H1 (cell line): Measurements from ENCODE around the gene RPA3. TPM values are rescaled to one million over a fixed set of nuclear protein-coding genes. Genes with fewer than 3 reads are reported as not detected.

Experiments
- CTCF ChIA-PET: fragments of 300-600 bp; sonication (Branson Sonifier 250); formaldehyde crosslinking; loops from one replicate; lab custom pipeline; 2021; ENCODE audit not compliant: partially characterized antibody; lab: Charles Lee
- POLR2A ChIA-PET: fragments of 300-600 bp; sonication (Branson Sonifier 250); formaldehyde crosslinking; loops from one replicate; lab custom pipeline; 2021; ENCODE audit warnings: inconsistent platforms; ENCODE audit not compliant: partially characterized antibody; lab: Charles Lee
- DNase-seq, 2 experiments: peaks; one replicate each; pipeline versions ENCODE4 v3.0.0 to v3.0.0-alpha.2; 2010 to 2022; ENCODE audit warnings: low spot score in 2 of 2, low read depth in 1 of 2, mixed read lengths in 1 of 2
- FAIRE-seq: peaks from 2 replicates; lab custom pipeline; 2011; peaks lifted over from hg19 to GRCh38; lab: Jason Lieb, UNC
- H2AFZ ChIP-seq: 2 replicates; pipeline ENCODE4 v1.8.1; 2012; ENCODE audit warnings: low read length, inconsistent platforms
- H2AK5ac ChIP-seq: 2 replicates; pipeline ENCODE4 v1.6.1; 2013; ENCODE audit warnings: low read depth, low read length
- H2BK120ac ChIP-seq: replicated peaks from 2 replicates; pipeline ENCODE3; 2013; ENCODE audit warnings: low read depth, low read length, inconsistent platforms
- H2BK12ac ChIP-seq: 2 replicates; pipeline ENCODE4 v1.6.1; 2013; ENCODE audit warnings: low read depth, low read length
- H2BK15ac ChIP-seq: 2 replicates; pipeline ENCODE4 v1.6.1; 2013; ENCODE audit warnings: low read length
- H2BK20ac ChIP-seq: 2 replicates; pipeline ENCODE4 v1.6.1; 2013; ENCODE audit warnings: low read length
- H2BK5ac ChIP-seq: 2 replicates; pipeline ENCODE4 v1.6.1; 2013; ENCODE audit warnings: low read depth, low read length
- H3K14ac ChIP-seq: 2 replicates; pipeline ENCODE4 v1.6.1; 2013; ENCODE audit warnings: inconsistent platforms; ENCODE audit not compliant: insufficient read length
- H3K18ac ChIP-seq: 2 replicates; pipeline ENCODE4 v1.6.1; 2013; ENCODE audit warnings: low read length; ENCODE audit errors: extremely low read depth
- H3K23ac ChIP-seq: 2 replicates; pipeline ENCODE4 v1.6.1; 2013; ENCODE audit warnings: inconsistent platforms; ENCODE audit not compliant: insufficient read length
- H3K23me2 ChIP-seq: 2 replicates; pipeline ENCODE4 v1.6.1; 2013; ENCODE audit warnings: low read depth, low read length
- H3K27ac ChIP-seq: 2 replicates; pipeline ENCODE4 v1.6.1; 2011; ENCODE audit warnings: low read depth, low read length, inconsistent platforms
- H3K27me3 ChIP-seq, 4 experiments: replicated peaks in 1 of 4; 1 replicate in 1 of 4; 2 replicates in 3 of 4; pipeline versions ENCODE4 v1.6.1 to v1.8.1; 2011 to 2013; ENCODE audit warnings: low read length in 3 of 4, mild to moderate bottlenecking in 3 of 4, inconsistent platforms in 2 of 4, mixed read lengths in 2 of 4, moderate library complexity in 1 of 4; ENCODE audit not compliant: control insufficient read depth in 3 of 4, insufficient read depth in 3 of 4; ENCODE audit errors: extremely low read depth in 1 of 4
- H3K36me3 ChIP-seq, 4 experiments: 2 replicates each; pipeline versions ENCODE4 v1.6.1 to v1.8.1; 2011 to 2013; ENCODE audit warnings: mild to moderate bottlenecking in 4 of 4, low read length in 3 of 4, moderate library complexity in 2 of 4, control low read depth in 1 of 4, inconsistent platforms in 1 of 4; ENCODE audit not compliant: insufficient read depth in 4 of 4, control insufficient read depth in 2 of 4
- H3K4ac ChIP-seq: replicated peaks from 2 replicates; pipeline ENCODE3; 2013; ENCODE audit warnings: low read length, low read depth, mixed read lengths, inconsistent platforms; ENCODE audit not compliant: insufficient read length
- H3K4me1 ChIP-seq, 4 experiments: replicated peaks in 1 of 4; 1 replicate in 1 of 4; 2 replicates in 3 of 4; pipeline versions ENCODE4 v1.6.1 to v1.8.1; 2011 to 2013; ENCODE audit warnings: low read length in 3 of 4, inconsistent platforms in 2 of 4, mixed read lengths in 1 of 4; ENCODE audit not compliant: insufficient read depth in 4 of 4, control insufficient read depth in 3 of 4
- H3K4me2 ChIP-seq, 2 experiments: 2 replicates each; pipeline versions ENCODE4 v1.6.1 to v1.8.1; 2011 to 2013; ENCODE audit warnings: low read depth in 2 of 2, low read length in 2 of 2, control low read depth in 1 of 2, inconsistent platforms in 1 of 2, mild to moderate bottlenecking in 1 of 2; ENCODE audit not compliant: insufficient read depth in 1 of 2
- H3K4me3 ChIP-seq, 4 experiments: fragments of 200-600, 300-600 bp in 1 of 4; sonication (generic), shearing (Covaris generic), sonication (Bioruptor Twin) in 1 of 4; 2 replicates each; pipeline versions ENCODE4 v1.5.1 to v1.8.1; 2011 to 2016; ENCODE audit warnings: low read length in 4 of 4, low read depth in 3 of 4, control low read depth in 2 of 4, inconsistent platforms in 2 of 4, mild to moderate bottlenecking in 2 of 4, mixed read lengths in 1 of 4, moderate library complexity in 1 of 4; ENCODE audit not compliant: insufficient read depth in 2 of 4; ENCODE audit errors: extremely low read depth in 1 of 4
- H3K56ac ChIP-seq: replicated peaks from 2 replicates; pipeline ENCODE3; 2013; ENCODE audit warnings: low read depth, mild to moderate bottlenecking, mixed read lengths, low read length, inconsistent platforms; ENCODE audit not compliant: insufficient read length
- H3K79me1 ChIP-seq: 2 replicates; pipeline ENCODE4 v1.6.1; 2013; ENCODE audit warnings: low read depth, low read length, control low read depth
- H3K79me2 ChIP-seq, 2 experiments: 2 replicates each; pipeline versions ENCODE4 v1.6.1 to v1.8.1; 2012 to 2013; ENCODE audit warnings: low read length in 2 of 2, mild to moderate bottlenecking in 2 of 2, inconsistent platforms in 1 of 2; ENCODE audit not compliant: insufficient read depth in 2 of 2, control insufficient read depth in 1 of 2
- H3K9ac ChIP-seq, 4 experiments: replicated peaks in 1 of 4; 1 replicate in 1 of 4; 2 replicates in 3 of 4; pipeline versions ENCODE4 v1.6.1 to v1.8.1; 2011 to 2013; ENCODE audit warnings: low read depth in 3 of 4, low read length in 3 of 4, control low read depth in 2 of 4, mild to moderate bottlenecking in 2 of 4, moderate library complexity in 2 of 4, inconsistent platforms in 1 of 4; ENCODE audit errors: extremely low read depth in 1 of 4
- H3K9me3 ChIP-seq, 2 experiments: 2 replicates each; pipeline versions ENCODE4 v1.6.1 to v1.8.1; 2012 to 2013; ENCODE audit warnings: mild to moderate bottlenecking in 2 of 2, moderate library complexity in 2 of 2, control low read depth in 1 of 2, inconsistent platforms in 1 of 2, low read depth in 1 of 2, low read length in 1 of 2, mixed read lengths in 1 of 2; ENCODE audit not compliant: insufficient read depth in 2 of 2
- H4K20me1 ChIP-seq, 2 experiments: replicated peaks in 1 of 2; 2 replicates each; pipeline versions ENCODE3 to v1.8.1; 2011 to 2013; ENCODE audit warnings: inconsistent platforms in 2 of 2, low read length in 2 of 2, mild to moderate bottlenecking in 1 of 2; ENCODE audit not compliant: insufficient read depth in 2 of 2, control insufficient read depth in 1 of 2
- H4K5ac ChIP-seq: 2 replicates; pipeline ENCODE4 v1.6.1; 2013; ENCODE audit warnings: low read length, low read depth, mixed read lengths, inconsistent platforms; ENCODE audit not compliant: insufficient read length
- H4K8ac ChIP-seq: 2 replicates; pipeline ENCODE4 v1.8.0; 2013; ENCODE audit warnings: mild to moderate bottlenecking, moderate library complexity, low read length, inconsistent platforms; ENCODE audit not compliant: insufficient read depth; ENCODE audit errors: extremely low read depth
- H4K91ac ChIP-seq: replicated peaks from 2 replicates; pipeline ENCODE3; 2013; ENCODE audit warnings: low read length, mixed read lengths, inconsistent platforms; ENCODE audit not compliant: insufficient read length
- BACH1 ChIP-seq: IDR thresholded peaks from 2 replicates; pipeline ENCODE4 v1.6.1; 2012; ENCODE audit warnings: low read length, improper control_type of control experiment
- BRCA1 ChIP-seq: IDR thresholded peaks from 2 replicates; pipeline ENCODE4 v1.6.1; 2012; ENCODE audit warnings: low read depth, low read length, improper control_type of control experiment
- KDM4A ChIP-seq: IDR thresholded peaks from one replicate; pipeline ENCODE4 v1.7.1; 2012; ENCODE audit warnings: low read depth, mild to moderate bottlenecking, moderate library complexity, low read length, inconsistent platforms; ENCODE audit not compliant: severe bottlenecking
- KDM5A ChIP-seq: fragments of 200-600 bp; IDR thresholded peaks from 2 replicates; pipeline ENCODE4 v1.7.1; 2012; ENCODE audit warnings: mild to moderate bottlenecking, low read length, inconsistent platforms, mixed read lengths
- PHF8 ChIP-seq: fragments of 200-600 bp; sonication (generic); conservative IDR thresholded peaks from 2 replicates; pipeline ENCODE4 v1.7.1; 2012; ENCODE audit warnings: low read depth, mild to moderate bottlenecking, inconsistent platforms, low read length, moderate library complexity
- RXRA ChIP-seq: IDR thresholded peaks from 2 replicates; pipeline ENCODE4 v1.6.1; 2011; ENCODE audit warnings: low read depth, mild to moderate bottlenecking, low read length, moderate library complexity; ENCODE audit not compliant: insufficient read depth
- TAF1 ChIP-seq: IDR thresholded peaks from 2 replicates; pipeline ENCODE4 v1.6.1; 2011; ENCODE audit warnings: mild to moderate bottlenecking, low read depth, low read length
- TCF12 ChIP-seq: IDR thresholded peaks from 2 replicates; pipeline ENCODE4 v1.6.1; 2011; ENCODE audit warnings: low read depth, mild to moderate bottlenecking, low read length
- WGBS, 2 experiments: shearing (Covaris generic) in 1 of 2; methylation state at CpG; one replicate each; pipeline versions ENCODE4 v1.1.6 to v1.1.7; 2013 to 2015; ENCODE audit warnings: low lambda C conversion rate in 2 of 2, mixed read lengths in 2 of 2, inconsistent platforms in 1 of 2, low coverage in 1 of 2, missing lambda C conversion rate in 1 of 2; ENCODE audit not compliant: insufficient replicate concordance in 2 of 2, insufficient coverage in 1 of 2, insufficient read length in 1 of 2; ENCODE audit errors: extremely low coverage in 1 of 2, missing lambda C conversion rate in 1 of 2; 5-methylcytosine and 5-hydroxymethylcytosine counted together
- polyA plus RNA-seq, 7 experiments: library from polyadenylated mRNA; depleted of rRNA in 3 of 7; stranded (reverse) in 5 of 7; unstranded in 2 of 7; fragments of >200 nt in 5 of 7; fragments of 200-250 nt in 2 of 7; gene quantifications; 1 replicate in 5 of 7; 2 replicates in 1 of 7; 4 replicates in 1 of 7; pipeline versions ENCODE4 v1.2.1 to v1.2.3, GENCODE V29; 2011 to 2013; ENCODE audit warnings: missing spikeins in 2 of 7, mixed read lengths in 2 of 7
- total RNA-seq: library from RNA; stranded (reverse); fragmentation: NEBNext Ultra II Directional; extraction: Animal tissue kit (Norgen Biotek cat#: 25700); gene quantifications from 2 replicates; pipeline ENCODE4 v1.2.1, GENCODE V29; 2021
- TF ChIP-seq, protein P1 (sequence below): IDR thresholded peaks from 2 replicates; pipeline ENCODE4 v1.6.1; 2011; ENCODE audit warnings: low read depth, mild to moderate bottlenecking, low read length; ENCODE audit not compliant: insufficient read depth
- TF ChIP-seq, protein P2 (sequence below): IDR thresholded peaks from 2 replicates; pipeline ENCODE4 v1.6.1; 2011; ENCODE audit warnings: low read length, improper control_type of control experiment

RPA3 gene
- total and polyA plus RNA-seq, 2 of the 8 experiments (the other 6 are each of a cell fraction or from before 2014, with no cell fraction given), result 60.2 to 105 TPM

DNA sequence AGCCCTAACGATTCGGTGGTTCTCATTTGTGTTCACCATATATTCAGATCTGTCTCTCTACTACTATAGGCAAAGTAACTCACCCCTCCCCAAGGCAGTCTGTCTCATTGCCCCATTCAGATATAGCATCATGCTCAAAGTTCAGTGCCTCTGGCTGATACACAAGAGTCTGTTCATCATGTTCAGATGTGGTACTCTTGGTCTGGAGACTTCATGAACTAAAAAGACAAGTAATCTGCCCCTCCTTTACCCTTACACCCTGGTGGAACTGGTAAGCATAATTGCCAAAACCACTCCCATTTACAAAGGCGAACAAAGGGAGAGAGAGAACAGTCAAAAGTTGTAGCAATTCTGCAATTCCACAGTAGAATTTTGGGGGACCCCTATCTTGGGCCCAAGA is 47.9 kb downstream of the RPA3 start:
- ChIA-PET CTCF (no interaction called here), POLR2A (no interaction called here)
- TF ChIP-seq, protein P1, sequence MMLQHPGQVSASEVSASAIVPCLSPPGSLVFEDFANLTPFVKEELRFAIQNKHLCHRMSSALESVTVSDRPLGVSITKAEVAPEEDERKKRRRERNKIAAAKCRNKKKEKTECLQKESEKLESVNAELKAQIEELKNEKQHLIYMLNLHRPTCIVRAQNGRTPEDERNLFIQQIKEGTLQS, result no peak
- TF ChIP-seq RXRA (no peak), TAF1 (no peak), KDM4A (no peak), TCF12 (no peak), BRCA1 (no peak), PHF8 (no peak), BACH1 (no peak), KDM5A (no peak)
- TF ChIP-seq, protein P2, sequence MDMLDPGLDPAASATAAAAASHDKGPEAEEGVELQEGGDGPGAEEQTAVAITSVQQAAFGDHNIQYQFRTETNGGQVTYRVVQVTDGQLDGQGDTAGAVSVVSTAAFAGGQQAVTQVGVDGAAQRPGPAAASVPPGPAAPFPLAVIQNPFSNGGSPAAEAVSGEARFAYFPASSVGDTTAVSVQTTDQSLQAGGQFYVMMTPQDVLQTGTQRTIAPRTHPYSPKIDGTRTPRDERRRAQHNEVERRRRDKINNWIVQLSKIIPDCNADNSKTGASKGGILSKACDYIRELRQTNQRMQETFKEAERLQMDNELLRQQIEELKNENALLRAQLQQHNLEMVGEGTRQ, result no peak
- H2BK15ac ChIP-seq, result no peak overlapping the region
- no peak overlapping the region for H3K9ac ChIP-seq
- H2AFZ ChIP-seq, result no peak overlapping the region
- no peaks in the 10 kb centered on the region for H3K9me3 ChIP-seq
- H4K91ac ChIP-seq, result no peak overlapping the region
- no peak overlapping the region for H4K5ac ChIP-seq
- DNase-seq (no peak), FAIRE-seq (no peak)
- H3K4me3 ChIP-seq, result no peak overlapping the region
- no peaks in the 10 kb centered on the region for H3K23me2 ChIP-seq
- no peaks in the 10 kb centered on the region for H3K27me3 ChIP-seq
- no peaks in the 10 kb centered on the region for H3K79me1 ChIP-seq
- no peaks in the 10 kb centered on the region for H4K20me1 ChIP-seq
- no peak overlapping the region for H3K23ac ChIP-seq
- H3K4me1 ChIP-seq, result no peaks in the 10 kb centered on the region; a peak in 1 of 7 replicates
- H4K8ac ChIP-seq, result no peak overlapping the region
- H3K56ac ChIP-seq, result no peak overlapping the region
- no peak overlapping the region for H2BK20ac ChIP-seq
- WGBS, 2 experiments, result 78% methylated on average over 3 of the region's 3 CpGs; no CpG with 5 or more reads in 1 of the 2 experiments
- no peak overlapping the region for H3K4me2 ChIP-seq
- no peak overlapping the region for H2BK5ac ChIP-seq
- no peaks in the 10 kb centered on the region; a peak in 1 of 8 replicates for H3K36me3 ChIP-seq
- no peak overlapping the region for H2BK120ac ChIP-seq
- H2AK5ac ChIP-seq, result no peak overlapping the region
- no peak overlapping the region for H3K18ac ChIP-seq
- no peak overlapping the region for H3K14ac ChIP-seq
- H2BK12ac ChIP-seq, result no peak overlapping the region
- no peak overlapping the region for H3K4ac ChIP-seq
- H3K79me2 ChIP-seq, result no peaks in the 10 kb centered on the region; a peak in 1 of 4 replicates
- no peak overlapping the region for H3K27ac ChIP-seq
